M059J (cell line): ENCODE results near the gene ILDR2. TPM values are rescaled to one million over a fixed set of nuclear protein-coding genes. Genes with fewer than 3 reads are reported as not detected.

Experiments
- DNase-seq: peaks from one replicate; pipeline ENCODE4 v3.0.0-alpha.2; 2012; ENCODE audit warnings: low read depth
- total RNA-seq: library from RNA; depleted of rRNA; stranded (reverse); fragments of >200 nt; shearing (Covaris generic); gene quantifications from 2 replicates; pipeline ENCODE4 v1.2.3, GENCODE V29; 2014

ILDR2 gene
- total RNA-seq, 1 experiment from 2014 or later, result 21.5 TPM

- DNase-seq, result no peak
Observed at GRCh38 chr1:166972193-166972592, 3.1 kb downstream of the ILDR2 start.

GRCh38 chr1:166971252-166971651 is 4.1 kb downstream of the ILDR2 start:
- DNase-seq, result no peak

GRCh38 chr1:166969074-166969677 is 6.2 kb downstream of the ILDR2 start:
- DNase-seq, result no peak

- no peak for DNase-seq
Observed at GRCh38 chr1:166960858-166961474, 14.4 kb downstream of the ILDR2 start.

- DNase-seq, result no peak
Observed at GRCh38 chr1:166956872-166957271, 18.5 kb downstream of the ILDR2 start.

- no peak for DNase-seq
Observed at GRCh38 chr1:166956057-166956850, 19.1 kb downstream of the ILDR2 start.

GRCh38 chr1:166953491-166953890 is 21.8 kb downstream of the ILDR2 start:
- no peak for DNase-seq

- peak; percentile 79 for DNase-seq
Observed at GRCh38 chr1:166952002-166952746, 23.2 kb downstream of the ILDR2 start.

- no peak for DNase-seq
Observed at GRCh38 chr1:166951050-166951449, 24.3 kb downstream of the ILDR2 start.

- DNase-seq, result no peak
Observed at GRCh38 chr1:166950156-166950555, 25.2 kb downstream of the ILDR2 start.

- DNase-seq, result no peak
Observed at GRCh38 chr1:166948856-166949350, 26.4 kb downstream of the ILDR2 start.

GRCh38 chr1:166947398-166948043 is 27.8 kb downstream of the ILDR2 start:
- DNase-seq, result peak; percentile 83

- peak; percentile 90 for DNase-seq
Observed at GRCh38 chr1:166944186-166944967, 31.0 kb downstream of the ILDR2 start.

GRCh38 chr1:166939741-166940375 is 35.5 kb downstream of the ILDR2 start:
- no peak for DNase-seq

- no peak for DNase-seq
Observed at GRCh38 chr1:166937962-166938361, 37.4 kb downstream of the ILDR2 start.

GRCh38 chr1:166937329-166937728 is 38.0 kb downstream of the ILDR2 start:
- DNase-seq, result no peak

GRCh38 chr1:166933633-166934032 is 41.7 kb downstream of the ILDR2 start:
- DNase-seq, result peak; percentile 53

- no peak for DNase-seq
Observed at GRCh38 chr1:166933140-166933539, 42.2 kb downstream of the ILDR2 start.

- DNase-seq, result no peak
Observed at GRCh38 chr1:166929911-166930310, 45.4 kb downstream of the ILDR2 start.

- no peak for DNase-seq
Observed at GRCh38 chr1:166927701-166928100, 47.6 kb downstream of the ILDR2 start.
